Small intestine (tissue), 7 donors: ENCODE data around the gene PCAT7. TPM values are rescaled to one million over a fixed set of nuclear protein-coding genes. Genes with fewer than 3 reads are reported as not detected.
A peak's percentile ranks its signal among the peaks of the same experiment; 100 is the strongest.

Experiments used
- DNase-seq, 2 donors: peaks; one replicate each; pipeline versions ENCODE4 v3.0.0 to v3.0.0-alpha.2; 2013
- FAIRE-seq: peaks from 2 replicates; lab custom pipeline; 2012; peaks lifted over from hg19 to GRCh38; lab: Jason Lieb, UNC
- H3K27ac ChIP-seq, 3 donors: one replicate each; pipeline ENCODE4 v1.5.1; 2013; ENCODE audit warnings: low read length in 2 of 3, mild to moderate bottlenecking in 2 of 3, control low read depth in 1 of 3, inconsistent platforms in 1 of 3, low read depth in 1 of 3, moderate library complexity in 1 of 3
- H3K27me3 ChIP-seq, 3 donors: one replicate each; pipeline ENCODE4 v1.6.1; 2013; ENCODE audit warnings: low read length in 3 of 3, inconsistent platforms in 1 of 3; ENCODE audit not compliant: control insufficient read depth in 3 of 3, insufficient read depth in 3 of 3
- H3K36me3 ChIP-seq, 3 donors: one replicate each; pipeline ENCODE4 v1.6.1; 2013; ENCODE audit warnings: low read length in 3 of 3, inconsistent platforms in 1 of 3, low read depth in 1 of 3, mild to moderate bottlenecking in 1 of 3, moderate library complexity in 1 of 3; ENCODE audit not compliant: control insufficient read depth in 3 of 3, insufficient read depth in 2 of 3
- H3K4me1 ChIP-seq, 3 donors: one replicate each; pipeline ENCODE4 v1.6.1; 2013; ENCODE audit warnings: low read length in 2 of 3, inconsistent platforms in 1 of 3, low read depth in 1 of 3, mild to moderate bottlenecking in 1 of 3, moderate library complexity in 1 of 3; ENCODE audit not compliant: control insufficient read depth in 3 of 3, insufficient read depth in 2 of 3
- H3K4me3 ChIP-seq, 3 donors: one replicate each; pipeline ENCODE4 v1.5.1; 2013; ENCODE audit warnings: low read length in 3 of 3, control low read depth in 1 of 3, inconsistent platforms in 1 of 3, low read depth in 1 of 3, mild to moderate bottlenecking in 1 of 3, moderate library complexity in 1 of 3
- H3K9me3 ChIP-seq, 2 donors: one replicate each; pipeline ENCODE4 v1.6.1; 2013; ENCODE audit warnings: low read depth in 1 of 2, low read length in 1 of 2; ENCODE audit not compliant: control insufficient read depth in 2 of 2, insufficient read depth in 1 of 2
- WGBS, 3 donors: extraction: QIAGEN DNeasy Blood & Tissue Kit; methylation state at CpG; one replicate each; pipeline ENCODE4 v1.1.7; 2013; 5-methylcytosine and 5-hydroxymethylcytosine counted together
- polyA plus RNA-seq, 4 donors: library from polyadenylated mRNA; stranded (reverse) in 3 of 4; unstranded in 1 of 4; fragments of 200-250 nt in 3 of 4; fragments of 120-200 nt in 1 of 4; gene quantifications; one replicate each; pipeline versions ENCODE4 v1.2.1 to v1.2.3, GENCODE V29; 2013
- donor health status: healthy with polysubstance abuse.
- donor health status: control.
- donor health status: control.
- donor health status: Bipolar disorder and iron deficiency.
- donor health status: healthy.

PCAT7 gene
- polyA plus RNA-seq, 4 donors, result 0.42 to 2.0 (median 0.58) TPM

DNA sequence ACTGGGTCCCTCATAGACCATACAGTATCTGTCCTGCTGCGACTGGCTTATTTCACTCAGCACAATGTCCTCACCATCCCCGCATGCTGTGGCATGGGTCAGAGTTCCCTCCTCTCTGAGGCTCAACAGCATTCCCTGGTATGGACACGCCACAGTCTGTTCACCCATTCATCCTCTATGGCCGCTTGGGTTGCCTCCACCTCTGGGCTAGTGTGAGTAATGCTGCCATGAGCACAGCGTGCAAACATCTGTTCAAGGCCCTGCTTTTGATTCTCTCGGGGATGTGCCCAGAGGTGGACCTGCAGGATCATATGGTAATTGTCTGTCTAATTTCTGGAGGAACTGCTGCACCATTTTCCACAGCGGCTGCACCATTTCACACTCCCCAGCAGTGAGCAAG, 44.2 kb downstream of the PCAT7 start:
- H3K9me3 ChIP-seq, result no peaks in the 10 kb centered on the region
- H3K4me1 ChIP-seq, result peaks cover 0 to 21% (median 4%) of the 10 kb centered on the region in 3 donors
- 86 to 94% (median 92%) methylated on average over 7 of the region's 7 CpGs for WGBS, 3 donors
- H3K4me3 ChIP-seq, result no peak overlapping the region
- peaks cover 0 to 15% (median 3%) of the 10 kb centered on the region in 3 donors for H3K36me3 ChIP-seq
- H3K27ac ChIP-seq, result no peak overlapping the region
- H3K27me3 ChIP-seq, result no peaks in the 10 kb centered on the region
- DNase-seq, result no peak
- no peak for FAIRE-seq

DNA sequence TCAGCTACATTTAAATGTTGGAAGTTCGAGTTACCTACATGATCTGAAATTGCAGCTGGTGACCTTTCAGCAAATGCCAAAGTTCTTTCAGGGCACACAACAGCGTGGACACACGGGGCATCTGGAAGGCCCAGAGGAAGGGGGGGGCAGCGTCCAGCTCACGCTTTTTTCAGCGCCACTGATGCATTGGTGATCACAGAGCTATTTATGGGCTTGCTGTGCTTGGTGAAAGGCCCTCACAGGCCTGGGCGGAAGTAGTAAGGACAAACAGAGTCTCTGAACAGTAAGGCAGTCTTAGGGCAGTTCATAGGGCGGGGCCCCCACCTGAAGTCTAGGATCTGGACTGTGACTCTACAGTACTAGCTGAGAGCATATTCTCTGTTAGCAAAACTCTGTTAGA, 45.4 kb downstream of the PCAT7 start:
- WGBS, 3 donors, result 39 to 72% (median 44%) methylated on average over 8 of the region's 8 CpGs
- Histone ChIP-seq H3K27ac (peak overlapping the region in 1 of 3 donors; percentile 32), H3K4me1 (peaks cover 0 to 31% (median 4%) of the 10 kb centered on the region in 3 donors), H3K4me3 (no peak overlapping the region), H3K27me3 (no peaks in the 10 kb centered on the region), H3K9me3 (no peaks in the 10 kb centered on the region), H3K36me3 (peaks cover 0 to 23% (median 4%) of the 10 kb centered on the region in 3 donors)
- no peak for FAIRE-seq
- peak; percentile 49 to 69 for DNase-seq

DNA sequence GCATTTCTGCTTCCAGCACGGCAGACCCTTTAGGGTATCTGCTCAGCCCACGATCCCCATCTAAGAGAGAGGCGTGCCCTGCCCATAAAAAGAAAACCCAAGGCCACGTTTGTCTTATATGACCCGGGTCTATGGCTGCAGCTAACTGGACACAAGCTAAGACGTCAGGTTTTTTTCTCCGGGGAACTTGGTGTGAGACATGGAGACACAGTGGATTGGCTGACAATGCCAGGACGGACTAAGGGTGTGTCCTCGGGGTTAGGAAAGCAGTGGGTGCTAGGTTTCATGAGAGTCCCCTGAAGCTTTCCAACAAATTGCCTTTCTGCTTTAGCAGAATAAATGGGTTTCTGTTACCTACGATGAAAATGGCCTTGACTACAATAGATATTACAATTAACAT, 45.8 kb downstream of the PCAT7 start:
- 46 to 84% (median 59%) methylated on average over 10 of the region's 10 CpGs for WGBS, 3 donors
- H3K9me3 ChIP-seq, result no peaks in the 10 kb centered on the region
- peak overlapping the region in 1 of 3 donors; percentile 32 for H3K27ac ChIP-seq
- DNase-seq (no peak), FAIRE-seq (no peak)
- peaks cover 0 to 36% (median 4%) of the 10 kb centered on the region in 3 donors for H3K4me1 ChIP-seq
- H3K4me3 ChIP-seq, result no peak overlapping the region
- H3K36me3 ChIP-seq, result peaks cover 0 to 26% (median 5%) of the 10 kb centered on the region in 3 donors
- H3K27me3 ChIP-seq, result no peaks in the 10 kb centered on the region

- Histone ChIP-seq H3K27me3 (no peaks in the 10 kb centered on the region), H3K4me3 (no peak overlapping the region), H3K4me1 (peaks cover 2 to 55% (median 4%) of the 10 kb centered on the region in 3 donors), H3K9me3 (no peaks in the 10 kb centered on the region), H3K27ac (peak overlapping the region in 1 of 3 donors; percentile 68), H3K36me3 (peaks cover 0 to 43% (median 5%) of the 10 kb centered on the region in 3 donors)
- DNase-seq (no peak), FAIRE-seq (no peak)
- 84 to 86% (median 85%) methylated on average over 6 of the region's 6 CpGs for WGBS, 3 donors
Measured at GRCh38 chr9:94602666-94603065, 47.8 kb downstream of the PCAT7 start.

GRCh38 chr9:94603259-94604160, 48.6 kb downstream of the PCAT7 start:
- Histone ChIP-seq H3K36me3 (peaks cover 0 to 47% (median 5%) of the 10 kb centered on the region in 3 donors), H3K27me3 (no peaks in the 10 kb centered on the region), H3K4me1 (peaks cover 2 to 63% (median 4%) of the 10 kb centered on the region in 3 donors), H3K9me3 (no peaks in the 10 kb centered on the region), H3K27ac (peak overlapping the region in 2 of 3 donors; percentile 19 to 68), H3K4me3 (no peak overlapping the region)
- DNase-seq, result peak; percentile 86 to 93
- 11 to 25% (median 18%) methylated on average over 21 of the region's 21 CpGs for WGBS, 3 donors
- FAIRE-seq, result no peak

DNA sequence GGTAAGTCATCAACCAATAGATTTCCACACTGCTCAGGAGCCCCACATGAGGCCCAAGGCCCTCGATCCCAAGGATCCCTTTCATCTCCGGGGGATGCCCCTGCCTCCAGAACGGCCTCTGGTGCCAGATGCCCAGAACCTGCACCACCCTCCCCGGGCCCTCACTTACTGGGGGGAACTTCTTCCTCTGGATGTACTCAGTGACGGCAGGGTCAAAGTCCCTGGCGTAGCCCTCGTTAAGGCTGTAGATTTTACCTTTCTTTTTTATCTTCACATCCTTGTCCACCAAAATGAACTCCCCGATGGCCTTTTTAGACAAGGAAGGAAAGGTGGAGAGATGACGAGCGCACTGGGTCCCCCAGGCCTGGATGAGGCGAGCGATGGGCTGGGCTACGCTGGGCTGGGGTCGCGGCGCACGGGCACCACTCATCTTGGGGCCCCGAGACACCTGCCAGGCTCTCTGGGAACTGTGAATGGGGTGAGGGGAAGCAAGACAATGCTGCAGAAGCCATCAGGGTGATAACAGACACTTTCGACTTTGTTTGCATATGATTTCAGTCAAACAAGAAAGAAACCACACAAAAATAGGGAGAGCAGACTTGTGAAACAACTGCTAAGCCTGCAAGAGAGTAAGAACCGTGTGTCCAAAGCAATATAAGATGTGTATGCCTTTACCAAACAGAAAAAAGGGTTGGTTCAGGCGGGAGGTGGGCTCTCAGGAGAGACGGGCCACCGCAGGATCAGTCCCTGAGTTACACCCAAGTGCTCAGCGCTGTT, 52.0 kb downstream of the PCAT7 start:
- 21 to 68% (median 50%) methylated on average over 24 of the region's 24 CpGs for WGBS, 3 donors
- Histone ChIP-seq H3K9me3 (no peaks in the 10 kb centered on the region), H3K27ac (peak overlapping the region; percentile 50 to 94 (median 74)), H3K4me1 (peaks cover 2 to 79% (median 4%) of the 10 kb centered on the region in 3 donors), H3K36me3 (peaks cover 0 to 63% (median 11%) of the 10 kb centered on the region in 3 donors), H3K4me3 (no peak overlapping the region), H3K27me3 (no peaks in the 10 kb centered on the region)
- DNase-seq (peak; percentile 64 to 73), FAIRE-seq (no peak)

GRCh38 chr9:94607423-94607691, 52.5 kb downstream of the PCAT7 start:
- Histone ChIP-seq H3K27ac (peak overlapping the region; percentile 50 to 94 (median 74)), H3K4me1 (peaks cover 2 to 84% (median 4%) of the 10 kb centered on the region in 3 donors)

GRCh38 chr9:94610181-94610606, 55.3 kb downstream of the PCAT7 start:
- Histone ChIP-seq H3K27ac (peak overlapping the region in 1 of 3 donors; percentile 74), H3K9me3 (no peaks in the 10 kb centered on the region), H3K27me3 (no peaks in the 10 kb centered on the region), H3K4me3 (no peak overlapping the region), H3K36me3 (peaks cover 0 to 62% (median 8%) of the 10 kb centered on the region in 3 donors), H3K4me1 (peaks cover 0 to 64% (median 2%) of the 10 kb centered on the region in 3 donors)
- FAIRE-seq, result no peak
- 67 to 80% (median 80%) methylated on average over 6 of the region's 6 CpGs for WGBS, 3 donors
- no peak for DNase-seq

More at GRCh38 chr9:94607423-94607691, 52.5 kb downstream of the PCAT7 start:
- DNase-seq (peak; percentile 53 to 65), FAIRE-seq (no peak)
- no peak overlapping the region for H3K4me3 ChIP-seq
- H3K9me3 ChIP-seq, result no peaks in the 10 kb centered on the region
- H3K27me3 ChIP-seq, result no peaks in the 10 kb centered on the region
- peaks cover 0 to 61% (median 11%) of the 10 kb centered on the region in 3 donors for H3K36me3 ChIP-seq
- WGBS, 3 donors, result 13 to 71% (median 53%) methylated on average over 8 of the region's 8 CpGs
